NT2/D1 (cell line): ENCODE results near the gene KRT35.

ENCODE experiments used
- SUZ12 ChIP-seq: IDR thresholded peaks from 2 replicates; pipeline ENCODE4 v1.6.1; 2011; ENCODE audit not compliant: insufficient read length, insufficient read depth; ENCODE audit errors: extremely low read depth
- ZNF274 ChIP-seq: IDR thresholded peaks from 2 replicates; pipeline ENCODE4 v1.6.1; 2011; ENCODE audit warnings: mild to moderate bottlenecking, low read depth, low read length

DNA sequence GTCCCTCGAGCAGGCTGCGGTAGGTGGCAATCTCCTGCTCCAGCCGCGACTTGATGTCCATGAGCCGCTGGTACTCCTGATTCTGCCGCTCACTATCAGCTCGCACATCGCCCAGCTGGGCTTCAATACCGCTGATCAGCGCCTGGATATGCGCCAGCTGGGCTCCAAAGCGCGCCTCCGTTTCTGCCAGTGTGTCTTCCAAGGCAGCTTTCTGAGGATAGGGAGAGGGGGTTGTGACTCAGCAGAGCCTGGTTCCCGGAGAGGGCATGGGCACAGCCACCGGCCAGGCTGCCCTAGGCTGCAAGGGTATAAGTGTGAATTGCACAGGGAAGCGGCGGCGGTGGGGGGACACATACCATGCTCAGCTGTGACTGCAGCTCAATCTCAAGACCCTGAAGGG is 42.8 kb upstream of the KRT35 start:
- TF ChIP-seq ZNF274 (no peak), SUZ12 (no peak)
